Activated CD4-positive, alpha-beta T cell treated with anti-CD3 and anti-CD28 coated beads, Interleukin-2, amount 50 U/mL, for 48 hours (primary cell): ENCODE data around the gene SHANK1.

Source experiments
- DNase-seq, 2 experiments: peaks; one replicate each; pipeline ENCODE4 v3.0.0-alpha.2; 2020

The SHANK1 gene

DNA sequence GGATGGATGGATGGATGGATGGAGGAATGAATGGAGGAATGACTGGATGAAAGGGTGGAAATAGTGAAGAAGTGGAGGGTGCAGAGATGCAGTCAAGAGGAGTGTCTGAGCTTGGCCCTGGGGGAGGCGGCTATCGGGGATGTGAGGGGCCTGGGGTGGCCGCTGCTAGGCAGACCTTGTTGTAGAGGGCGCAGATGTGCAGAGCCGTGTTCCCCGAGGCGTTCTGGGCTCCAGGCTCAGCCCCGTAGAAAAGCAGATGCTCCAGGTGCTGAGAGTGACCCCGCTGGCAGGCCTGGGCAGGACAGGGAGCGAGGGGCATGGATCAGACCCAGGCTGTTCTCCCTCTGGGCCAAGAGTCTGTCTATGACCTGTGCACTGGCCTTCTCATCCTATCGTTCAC, 8.4 kb downstream of the SHANK1 start:
- no peak for DNase-seq

DNA sequence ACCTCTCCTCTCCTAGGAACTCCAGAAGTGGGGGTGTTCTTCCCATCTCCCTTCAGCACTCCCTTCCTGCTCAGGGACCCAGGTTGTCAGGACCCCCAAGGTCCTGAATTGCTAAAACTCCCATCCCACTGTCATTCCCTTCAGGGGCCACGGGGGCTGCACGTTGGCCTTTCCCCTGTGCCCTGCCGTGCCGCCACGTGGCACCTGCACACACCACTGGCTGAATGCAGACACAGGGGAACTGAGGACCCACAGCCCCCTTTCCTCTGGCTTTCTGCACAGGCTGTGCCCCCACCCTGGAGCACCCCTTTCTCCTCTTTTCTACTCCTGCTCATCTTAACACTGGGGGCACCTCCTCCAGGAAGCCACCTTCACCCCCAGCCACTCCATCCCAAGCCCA, 9.0 kb downstream of the SHANK1 start:
- no peak for DNase-seq

DNA sequence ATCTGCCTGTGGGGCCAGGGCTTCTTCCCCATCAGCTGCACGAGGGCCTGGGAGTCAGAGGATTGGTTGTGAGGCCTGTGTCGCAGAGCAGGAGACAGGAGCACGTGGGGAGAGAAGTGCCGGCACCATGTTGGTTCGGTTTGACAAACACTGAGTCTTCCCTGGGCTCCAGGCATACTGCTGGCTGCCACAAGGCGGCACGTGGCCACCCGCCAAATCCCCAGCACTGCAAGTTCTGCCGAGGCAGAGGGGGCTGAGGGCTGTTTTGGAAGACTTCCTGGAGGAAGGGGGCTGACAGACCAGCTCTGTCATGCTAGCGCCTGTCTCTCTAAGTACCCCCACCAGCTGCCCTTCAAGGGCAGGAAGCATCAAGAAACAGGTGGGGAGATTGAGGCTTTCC, 9.5 kb downstream of the SHANK1 start:
- no peak for DNase-seq

DNA sequence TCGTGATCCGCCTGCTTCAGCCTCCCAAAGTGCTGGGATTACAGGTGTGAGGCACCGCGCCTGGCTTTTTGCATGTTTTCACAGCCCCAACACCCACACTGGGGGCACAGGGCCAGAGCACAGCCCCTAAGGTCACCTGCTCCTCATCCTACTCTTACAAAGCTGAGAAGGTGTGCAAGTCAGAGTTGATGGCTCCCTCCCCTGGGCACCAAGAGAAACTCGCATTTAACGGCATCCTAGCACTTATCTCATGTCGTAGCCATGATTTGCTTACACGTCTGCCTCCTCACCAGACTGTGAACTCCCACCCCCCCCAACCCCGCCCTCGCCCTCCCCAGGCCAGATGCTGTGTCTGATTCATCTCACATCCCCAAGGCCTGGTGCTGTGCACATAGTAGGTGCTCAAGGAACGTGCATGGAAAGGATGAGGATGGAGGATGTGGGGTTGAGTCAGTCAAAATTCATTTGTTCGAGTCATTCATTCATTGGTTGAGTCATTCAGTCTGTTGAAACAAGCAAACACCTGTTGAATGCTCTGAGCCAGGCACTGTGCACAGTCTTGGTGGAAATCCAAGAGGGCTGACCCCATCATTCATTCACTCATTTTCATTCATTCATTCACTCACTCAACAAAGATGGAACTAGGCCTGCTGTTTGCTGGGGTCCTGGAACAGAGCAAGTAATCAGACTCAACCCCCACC, 11.3 kb downstream of the SHANK1 start:
- no peak for DNase-seq

DNA sequence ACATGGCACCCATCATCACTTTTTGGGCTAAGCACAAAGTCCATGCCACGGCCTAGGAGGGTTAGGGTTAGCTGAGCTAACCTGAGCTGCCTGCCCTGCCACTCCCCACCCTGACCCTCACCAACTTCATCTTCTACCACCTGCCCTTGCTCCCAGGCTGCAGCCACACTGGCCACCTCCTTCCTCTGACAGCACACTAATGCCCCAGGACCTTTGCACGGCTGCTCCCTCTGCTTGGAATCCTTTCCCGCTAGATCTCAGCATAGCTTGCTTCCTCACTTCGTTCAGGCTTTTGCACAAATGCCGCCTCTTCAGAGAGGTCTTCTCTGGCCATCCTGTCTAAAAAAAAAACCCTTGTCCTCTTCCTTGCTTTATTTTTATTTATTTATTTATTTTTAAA, 13.2 kb downstream of the SHANK1 start:
- no peak for DNase-seq

DNA sequence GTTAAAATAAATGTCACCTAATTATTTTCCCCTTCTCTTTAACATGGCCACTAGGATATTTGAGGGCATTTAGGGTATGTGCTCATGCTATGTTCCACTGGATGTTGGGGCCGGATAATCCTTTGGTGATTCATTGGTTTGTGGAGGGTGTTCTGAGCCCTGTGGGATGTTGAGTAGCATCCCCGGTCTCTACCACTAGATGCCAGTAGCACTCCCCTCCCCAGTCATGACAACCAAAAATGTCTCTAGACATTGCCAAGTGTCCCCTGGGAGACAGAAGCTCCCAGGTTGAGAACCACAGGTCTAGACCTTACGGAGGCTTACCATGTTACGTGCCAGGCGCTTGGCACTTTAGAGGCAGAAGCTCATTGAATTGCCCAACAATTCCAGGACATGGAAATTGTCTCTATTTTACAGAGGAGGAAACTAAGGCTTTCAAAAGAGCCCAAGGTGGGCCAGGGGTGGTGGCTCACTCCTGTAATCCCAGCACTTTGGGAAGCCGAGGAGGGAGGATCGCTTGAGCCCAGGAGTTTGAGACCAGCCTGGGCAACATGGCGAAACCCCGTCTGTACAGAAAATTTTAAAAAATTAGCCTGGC, 14.1 kb downstream of the SHANK1 start:
- peak in 1 of 2 experiments; percentile 31 for DNase-seq

DNA sequence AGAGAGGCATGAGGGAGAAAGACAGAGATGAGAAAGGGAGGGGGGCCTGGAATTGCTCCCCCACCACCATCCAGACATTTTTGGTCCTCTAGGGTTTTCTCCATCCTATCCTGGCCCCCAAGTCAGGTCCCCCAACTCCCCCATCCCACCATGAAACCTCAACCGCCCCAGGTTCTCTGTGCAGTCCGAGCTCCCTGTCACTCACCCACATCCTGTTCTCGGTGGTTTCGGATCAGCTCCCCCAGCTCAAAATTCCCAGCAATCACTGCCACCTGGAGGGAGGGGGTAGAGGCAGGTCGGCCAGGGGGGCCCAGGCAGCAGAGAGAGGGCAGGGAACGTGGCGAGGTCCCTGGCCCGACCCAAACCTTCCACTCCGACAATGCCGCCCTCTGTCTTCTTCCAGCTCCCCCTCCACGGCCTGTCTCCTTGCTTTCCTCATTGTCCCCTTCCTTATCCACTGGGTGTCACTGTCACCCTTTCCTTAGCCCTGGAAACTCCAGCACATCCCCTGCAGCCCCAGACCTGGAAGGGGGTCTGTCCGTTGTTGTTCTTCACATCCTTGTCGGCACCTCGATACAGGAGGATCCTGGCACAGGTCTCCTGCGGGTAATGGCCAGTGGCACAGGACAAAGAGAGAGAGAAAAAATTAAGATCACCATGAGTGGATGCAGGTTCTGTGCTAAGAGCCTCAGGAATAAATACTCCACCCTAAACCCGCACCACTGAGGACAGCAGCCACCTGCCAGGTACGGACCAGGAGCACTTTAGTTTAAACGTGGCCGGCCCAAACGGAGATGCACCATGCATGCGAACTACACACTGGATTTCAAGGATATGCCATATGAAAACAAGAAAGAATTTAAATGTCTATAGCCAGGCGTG, 15.4 kb downstream of the SHANK1 start:
- no peak for DNase-seq

DNA sequence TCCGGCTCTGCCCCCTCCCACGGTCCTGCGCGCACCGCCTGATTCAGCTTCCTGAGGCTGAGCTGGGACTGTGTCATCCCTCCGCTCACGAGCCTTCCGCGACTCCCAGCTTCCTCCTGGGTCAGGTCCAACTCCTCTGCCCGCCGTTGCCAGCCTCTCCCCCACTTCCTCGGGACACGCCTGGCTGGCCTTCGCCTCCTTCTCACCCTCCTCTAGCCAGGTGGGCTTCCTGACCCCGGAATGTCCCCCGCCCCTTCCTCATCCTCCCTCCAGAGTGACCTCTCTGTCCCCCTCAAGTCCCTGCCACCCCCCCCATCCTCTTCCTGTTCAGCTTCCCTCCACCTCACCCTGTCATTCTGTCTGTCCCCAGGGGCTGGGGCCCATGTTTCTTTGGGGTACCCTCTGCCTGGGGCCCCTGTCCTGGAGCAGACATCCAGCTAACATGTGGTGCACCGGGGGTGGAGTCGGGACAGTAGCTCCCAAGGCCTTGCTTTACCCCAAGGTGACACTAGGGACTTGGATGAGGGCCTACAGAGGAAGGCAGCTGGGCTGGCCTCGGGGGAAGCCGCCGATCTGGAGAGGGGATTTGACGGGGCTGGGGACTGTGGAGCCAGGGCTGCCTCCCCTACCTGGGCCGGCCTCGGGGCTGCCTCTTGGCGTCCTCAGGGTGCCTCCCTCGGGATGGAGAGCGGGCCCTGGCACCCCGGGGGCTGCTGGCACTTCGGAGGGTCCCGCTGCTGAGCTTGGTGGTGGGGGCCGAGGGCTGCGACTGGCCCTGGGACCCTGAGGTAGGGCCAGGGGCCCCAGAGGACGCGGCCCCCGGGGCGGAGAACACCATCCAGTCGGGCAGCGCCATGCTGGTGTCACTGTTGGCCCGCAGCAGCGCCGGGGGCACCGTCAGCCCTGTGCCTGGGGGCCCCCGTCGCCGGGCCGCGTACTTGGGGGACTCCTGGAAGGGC, 16.5 kb downstream of the SHANK1 start:
- DNase-seq = no peak

DNA sequence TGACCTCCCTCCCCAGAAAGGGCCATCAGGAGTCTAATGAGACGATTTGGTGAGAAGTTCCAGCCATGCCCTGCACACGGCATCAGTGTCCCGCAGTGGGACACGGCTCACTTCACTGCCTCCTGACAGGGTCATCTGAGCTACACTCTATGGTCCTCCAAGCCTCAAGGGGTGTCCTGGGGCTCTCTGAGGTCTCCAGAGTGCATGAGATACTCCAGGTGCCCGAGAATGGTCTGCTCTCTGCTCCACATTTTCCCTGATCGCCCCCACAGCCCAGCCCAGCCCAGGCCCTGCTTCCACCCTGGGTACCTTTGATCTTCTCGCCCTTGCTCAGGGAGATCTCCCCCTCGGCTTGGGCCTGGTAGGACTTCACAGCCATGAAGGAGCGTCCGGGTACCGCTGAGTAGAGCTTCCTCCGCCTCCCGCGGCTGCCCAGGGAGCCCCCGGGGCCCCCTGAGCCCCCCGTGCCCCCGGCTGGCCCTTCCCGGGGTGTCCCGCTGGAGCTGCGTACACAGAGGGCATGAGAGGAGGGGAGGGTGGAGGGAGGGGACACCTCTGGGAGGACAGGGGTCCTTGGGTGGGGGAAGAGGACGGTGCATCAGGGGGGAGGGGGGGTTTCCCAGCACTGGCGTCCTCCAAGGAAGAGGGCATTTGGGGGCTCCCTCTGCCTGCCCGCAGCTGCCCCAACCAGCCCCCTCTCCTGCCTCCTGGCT, 17.3 kb downstream of the SHANK1 start:
- no peak for DNase-seq

DNA sequence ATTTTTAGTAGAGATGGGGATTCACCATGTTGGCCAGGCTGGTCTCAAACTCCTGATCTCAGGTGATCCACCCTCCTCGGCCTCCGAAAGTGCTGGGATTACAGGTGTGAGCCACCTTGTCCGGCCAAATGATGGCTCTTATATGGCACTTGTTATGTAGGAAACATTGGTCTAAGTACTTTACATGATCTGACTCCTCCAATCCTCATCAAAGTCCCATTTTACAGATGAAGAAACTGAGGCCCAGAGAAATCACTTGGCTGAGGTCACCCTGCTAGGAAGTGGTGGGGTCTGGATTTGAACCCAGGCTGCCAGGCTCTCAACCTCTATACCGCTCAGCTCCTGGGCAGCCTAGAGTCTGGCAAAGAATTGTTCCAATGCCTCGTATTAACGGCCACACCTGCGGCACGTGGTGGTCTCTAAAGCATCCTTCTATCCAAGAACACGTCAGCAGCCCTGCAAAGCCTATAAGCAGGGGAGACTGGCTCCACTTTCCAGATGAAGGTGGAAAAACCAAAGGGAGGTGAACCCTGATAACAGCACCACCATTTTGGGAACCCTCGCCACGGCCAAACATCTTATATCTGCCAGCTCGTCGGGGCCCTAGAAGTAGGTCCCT, 18.1 kb downstream of the SHANK1 start:
- DNase-seq = no peak

DNA sequence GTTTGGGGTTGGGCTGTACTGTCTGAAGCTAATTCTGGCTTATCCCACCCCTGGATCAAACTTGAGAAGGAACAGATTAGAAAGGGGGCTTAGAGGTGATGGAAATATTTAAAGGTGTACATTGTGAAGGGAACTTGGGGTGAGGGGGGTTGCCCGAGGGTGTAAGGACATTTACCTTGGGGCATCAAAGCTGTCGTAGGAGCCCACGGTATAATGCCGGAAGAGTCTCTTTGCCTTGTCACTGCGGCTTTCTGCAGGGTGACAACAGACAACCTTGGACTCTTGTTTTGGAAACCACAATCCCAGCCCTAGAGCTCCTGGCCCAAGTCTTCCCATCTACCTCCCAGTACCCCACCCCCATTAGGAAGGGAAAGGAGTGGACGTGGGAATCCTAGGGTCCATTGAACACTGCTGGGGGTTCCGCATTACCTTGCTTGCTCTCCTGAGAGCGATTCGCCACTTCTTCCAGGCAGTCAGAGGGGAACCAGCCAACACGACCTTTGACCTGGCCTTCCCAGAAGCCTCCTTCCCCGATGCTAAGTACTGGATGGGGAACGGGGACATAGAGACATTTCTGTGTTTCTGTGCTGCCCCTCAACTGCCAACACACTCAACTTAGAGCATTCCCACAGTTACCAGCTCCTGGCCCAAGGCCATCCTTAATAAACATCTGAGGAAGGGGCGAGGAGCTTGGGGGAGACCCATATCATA, 22.0 kb downstream of the SHANK1 start:
- no peak for DNase-seq

DNA sequence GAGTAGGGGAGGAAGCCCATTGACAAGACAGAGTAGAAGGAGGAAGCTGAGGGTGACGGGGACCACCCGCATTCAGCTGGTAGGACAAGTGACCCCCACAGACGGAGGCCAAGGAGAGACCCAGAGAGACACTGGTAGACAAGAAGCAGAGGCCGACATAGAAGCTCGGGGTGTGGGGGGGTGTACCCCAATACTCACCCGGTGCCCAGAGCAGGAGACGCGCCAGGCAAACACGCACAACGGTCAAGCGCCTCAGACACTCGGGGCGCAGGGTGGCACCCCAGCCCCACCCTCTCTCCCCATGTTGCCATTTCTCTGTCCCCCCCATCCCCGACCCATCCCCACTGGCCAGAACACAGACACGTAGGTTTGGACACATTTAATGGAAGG, 23.5 kb downstream of the SHANK1 start:
- DNase-seq = no peak

DNA sequence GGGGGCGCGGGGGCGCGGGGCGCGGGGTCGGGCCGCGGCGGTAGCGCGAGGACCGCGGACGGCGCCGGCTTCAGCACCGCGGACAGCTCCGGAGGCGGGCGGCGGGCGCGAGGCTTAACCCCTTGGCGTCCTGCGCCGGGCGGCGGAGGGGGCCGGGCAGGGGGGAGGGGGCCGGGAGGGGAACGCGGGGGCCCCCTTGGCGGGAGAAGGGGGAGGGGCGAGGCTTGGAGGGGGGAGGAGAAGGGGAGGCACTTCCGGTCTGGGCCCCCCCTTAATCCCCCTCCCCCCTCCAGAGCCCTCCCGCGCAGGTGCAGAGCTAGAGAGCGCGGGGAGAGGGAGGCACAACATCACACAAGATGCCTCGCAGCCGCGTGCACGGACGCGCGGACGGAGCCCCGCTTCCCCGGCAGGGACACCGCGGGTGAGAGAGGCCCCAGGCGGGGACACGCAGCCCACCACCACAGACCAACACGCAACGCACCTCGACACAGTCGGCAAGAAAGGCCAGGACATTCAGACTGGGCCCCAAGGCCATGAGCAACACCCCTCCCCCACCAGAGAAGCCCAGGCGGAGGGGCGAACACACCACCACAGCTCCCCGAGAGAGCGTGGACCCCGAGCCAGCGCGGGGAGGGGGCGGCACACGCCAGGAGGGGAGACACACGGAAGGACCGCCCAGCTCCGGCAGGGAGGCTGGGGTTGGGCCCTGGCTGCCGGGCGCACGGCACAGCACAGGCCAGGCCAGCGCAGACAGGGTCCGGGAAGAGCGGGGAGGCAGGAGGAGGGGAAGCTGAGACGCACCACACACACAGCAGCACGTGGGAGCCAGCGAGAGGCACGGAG, 24.1 kb downstream of the SHANK1 start:
- DNase-seq = peak; percentile 20 to 24

DNA sequence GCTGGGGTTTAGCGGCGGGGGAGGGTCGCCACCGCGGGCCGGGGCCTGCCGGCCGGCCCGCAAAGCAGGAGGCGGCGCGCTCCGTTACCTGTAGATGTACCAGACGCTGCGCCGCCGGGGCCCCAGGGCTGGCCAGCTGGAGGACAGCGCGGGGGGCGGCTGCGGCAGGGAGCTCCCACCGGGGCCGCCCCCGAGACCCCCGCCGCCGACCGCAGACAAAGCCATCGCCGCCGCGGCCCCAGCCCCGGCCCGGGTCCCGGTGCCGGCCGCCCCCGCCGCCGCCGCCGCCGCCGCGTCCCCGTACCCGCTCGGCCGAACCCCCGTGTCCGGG, 24.8 kb downstream of the SHANK1 start:
- no peak for DNase-seq

DNA sequence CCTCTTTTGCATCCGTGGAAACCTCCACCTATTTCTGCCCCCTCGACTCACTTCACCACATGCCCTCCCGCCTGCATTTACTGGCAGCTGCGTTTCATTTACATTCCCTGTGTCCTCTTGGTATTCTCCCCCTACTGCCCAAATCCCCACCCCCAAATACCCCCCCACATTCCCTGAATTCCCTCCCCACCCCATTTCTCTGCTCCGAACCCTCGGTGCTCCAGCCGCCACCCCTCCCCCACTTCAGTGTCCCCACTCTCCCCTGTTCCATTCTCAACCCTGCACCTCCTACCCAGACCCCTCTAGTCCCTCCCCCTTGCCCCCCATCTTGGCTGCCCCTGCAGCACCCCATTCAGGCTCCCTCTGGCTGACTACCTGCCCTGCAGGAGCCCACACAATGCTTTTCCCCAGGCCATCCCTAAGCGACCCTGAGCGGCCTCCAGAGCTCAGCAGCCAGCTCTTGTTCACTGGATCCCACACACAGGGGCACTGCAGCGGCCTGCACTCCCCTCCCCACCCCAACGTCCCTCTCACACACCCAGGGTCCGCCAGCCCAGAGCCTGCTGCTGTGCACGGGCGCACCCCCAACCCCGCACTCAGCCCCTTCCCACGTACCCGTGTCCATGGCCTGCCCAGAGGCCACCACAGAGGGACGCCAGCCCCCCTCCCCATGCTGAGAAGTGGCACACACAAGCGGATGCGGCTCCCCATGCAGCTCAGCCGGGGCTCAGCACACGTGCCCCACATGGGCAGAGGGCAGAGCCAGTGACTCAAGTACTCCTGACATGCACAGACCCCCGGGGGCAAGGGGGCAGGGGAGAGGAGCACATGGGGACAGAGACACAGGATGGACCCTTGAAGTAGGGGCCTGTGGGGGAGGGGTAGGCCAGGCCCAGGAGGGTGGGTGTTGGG, 26.3 kb downstream of the SHANK1 start:
- no peak for DNase-seq

DNA sequence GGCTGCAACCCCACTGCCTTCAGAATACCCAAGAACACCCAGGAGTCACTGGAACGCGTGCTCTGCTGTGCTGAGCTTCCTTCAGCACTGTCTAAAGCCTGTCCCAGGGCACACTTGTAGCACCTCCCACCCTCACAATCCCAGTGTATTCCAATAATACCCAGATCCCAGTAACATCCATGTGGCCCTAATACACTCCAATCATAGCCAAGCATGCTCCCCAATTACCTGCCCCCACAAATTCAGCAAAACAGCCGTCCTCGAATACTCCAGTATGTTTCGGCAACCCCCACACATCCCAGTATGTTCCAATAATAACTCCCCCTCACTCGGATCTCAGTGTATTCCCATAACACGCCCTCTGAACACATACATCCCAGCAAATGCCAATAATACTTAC, 29.2 kb downstream of the SHANK1 start:
- DNase-seq = no peak

DNA sequence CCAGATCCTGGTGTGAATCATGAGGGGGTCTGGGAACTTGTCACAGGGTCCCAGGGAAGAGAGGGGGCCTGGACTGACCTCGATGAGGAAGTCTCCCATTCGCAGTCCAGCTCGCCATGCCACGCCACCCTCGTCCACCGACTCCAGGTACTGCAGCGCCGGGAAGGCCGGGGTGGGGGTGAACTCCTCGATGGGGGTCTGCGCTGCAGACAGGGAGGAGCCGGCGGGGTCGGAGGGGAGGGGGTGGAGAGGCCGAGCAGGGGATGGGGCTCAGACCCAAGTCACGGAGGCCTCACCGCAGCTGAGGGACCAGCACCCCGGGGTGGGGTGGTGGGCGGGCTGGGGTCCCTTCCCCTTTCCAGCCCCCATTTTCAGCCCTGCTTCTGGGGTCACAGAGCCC, 30.8 kb downstream of the SHANK1 start:
- no peak for DNase-seq

DNA sequence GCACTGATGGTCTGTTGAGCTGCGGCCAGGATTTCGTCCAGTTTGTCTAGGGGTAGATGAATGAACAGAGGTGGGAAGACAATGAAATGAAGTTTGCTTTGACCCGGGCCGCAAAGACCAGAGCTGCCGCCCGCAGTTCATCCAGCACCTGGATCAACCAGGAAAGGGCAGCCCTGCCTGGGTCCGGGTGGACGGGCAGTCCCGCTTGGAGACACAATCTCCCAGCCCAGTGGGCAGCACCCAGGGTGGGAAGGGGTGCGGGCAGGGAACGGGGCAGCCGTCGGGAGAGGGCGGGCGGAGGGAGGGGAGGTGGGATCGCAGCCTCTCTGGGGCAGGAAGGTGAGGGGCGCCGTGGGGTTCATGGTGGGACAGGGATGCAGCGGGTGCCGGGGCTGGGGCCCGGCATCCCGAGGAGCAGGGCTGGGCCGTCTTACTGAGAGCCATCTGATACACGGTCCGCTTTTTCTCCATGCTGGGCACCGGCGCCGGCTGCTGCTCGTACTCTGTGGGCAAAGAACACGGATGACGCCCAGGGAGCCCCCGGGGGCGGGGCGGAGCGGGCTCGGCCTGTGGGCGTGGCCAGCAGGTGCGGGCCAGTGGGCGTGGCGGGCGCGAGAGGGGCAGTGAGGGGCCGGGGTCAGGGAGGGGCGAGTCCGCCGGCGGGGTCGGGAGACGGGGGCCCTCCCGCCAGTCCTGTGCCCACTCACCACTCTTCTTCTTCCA, 33.1 kb downstream of the SHANK1 start:
- DNase-seq = no peak
